Activated naive CD4-positive, alpha-beta T cell treated with anti-CD3 and anti-CD28 coated beads, Interleukin-2, amount 50 U/mL, for 16 hours (primary cell): ENCODE measurements around the gene TMTC3.

Experiments used
- DNase-seq: peaks from one replicate; pipeline ENCODE4 v3.0.0-alpha.2; 2020

The TMTC3 gene

GRCh38 chr12:88228720-88229119, 86.6 kb downstream of the TMTC3 start:
- no peak for DNase-seq

- no peak for DNase-seq
These were observed 88.2 kb downstream of the TMTC3 start for GRCh38 chr12:88230271-88230670.

DNA sequence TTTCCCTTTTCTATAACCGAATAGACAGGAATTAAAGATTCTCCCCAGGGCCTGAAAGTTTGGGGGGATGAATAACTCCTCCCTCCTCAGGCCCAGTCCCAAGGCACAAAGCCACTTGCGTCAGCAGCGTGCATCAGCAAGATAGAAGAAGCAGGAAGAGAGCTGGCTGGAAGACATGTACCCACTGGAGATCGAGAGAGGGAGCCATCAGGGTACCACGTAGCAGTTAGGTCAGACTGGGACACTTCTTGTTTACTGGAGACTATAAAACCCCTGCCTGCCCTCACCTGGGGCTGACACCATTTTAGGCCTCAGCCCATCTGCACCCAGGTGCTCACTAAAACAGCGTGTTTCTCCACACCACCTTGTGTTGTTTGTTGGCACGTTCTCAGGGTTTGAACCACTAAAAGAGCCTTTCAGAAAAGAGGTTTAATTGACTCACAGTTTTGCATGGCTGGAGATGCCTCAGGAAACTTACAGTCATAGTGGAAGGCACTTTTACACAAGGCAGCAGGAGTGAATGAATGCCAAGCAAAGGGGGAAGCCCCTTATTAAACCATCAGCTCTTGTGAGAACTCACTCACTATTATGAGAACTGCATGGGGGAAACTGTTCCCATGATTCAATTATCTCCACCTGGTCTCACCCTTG, 93.2 kb downstream of the TMTC3 start:
- DNase-seq, result no peak

DNA sequence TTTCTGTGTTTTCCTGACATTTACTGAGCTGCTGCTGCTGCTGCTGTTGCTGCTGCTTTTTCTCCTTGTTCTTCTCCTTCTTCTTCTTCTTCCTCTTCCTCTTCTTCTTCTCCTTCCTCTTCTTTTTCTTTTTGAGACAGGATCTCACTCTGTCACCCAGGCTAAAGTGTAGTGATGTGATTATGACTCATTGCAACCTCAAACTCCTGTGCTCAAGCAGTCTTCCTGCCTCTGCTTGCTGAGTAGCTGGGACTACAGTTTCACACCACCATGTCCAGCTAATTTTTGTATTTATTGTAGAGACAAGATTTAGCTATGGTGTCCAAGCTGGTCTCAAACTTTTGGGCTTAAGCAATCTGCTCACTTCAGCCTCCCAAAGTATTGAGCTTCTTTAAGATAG, 95.8 kb downstream of the TMTC3 start:
- no peak for DNase-seq

- DNase-seq, result no peak
These were observed 96.3 kb downstream of the TMTC3 start for GRCh38 chr12:88238406-88238805.

DNA sequence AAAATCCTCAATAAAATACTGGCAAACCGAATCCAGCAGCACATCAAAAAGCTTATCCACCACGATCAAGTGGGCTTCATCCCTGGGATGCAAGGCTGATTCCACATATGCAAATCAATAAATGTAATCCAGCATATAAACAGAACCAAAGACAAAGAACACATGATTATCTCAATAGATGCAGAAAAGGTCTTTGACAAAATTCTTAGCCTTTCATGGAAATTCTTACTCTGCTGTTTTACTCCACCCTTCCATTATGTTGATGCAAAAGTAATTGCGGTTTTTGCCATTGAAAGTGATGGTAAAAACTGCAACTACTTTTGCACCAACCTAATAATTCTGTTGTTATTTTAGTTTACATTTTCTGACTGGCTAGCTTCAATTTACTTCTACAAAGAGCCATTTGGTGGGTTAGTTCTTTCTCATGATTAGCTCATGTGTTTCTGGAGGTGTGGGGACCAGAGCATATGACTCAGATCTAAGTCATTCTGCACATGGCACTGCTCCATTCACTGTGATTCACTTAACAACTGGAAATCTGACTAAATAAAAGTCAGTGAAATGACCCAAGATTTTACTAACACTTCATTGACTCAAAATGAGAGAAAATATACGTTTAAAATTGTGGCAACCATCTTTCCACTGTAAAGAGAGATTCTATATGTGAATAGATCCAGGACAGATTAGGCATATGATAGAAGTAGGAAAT, 99.9 kb downstream of the TMTC3 start:
- no peak for DNase-seq

DNA sequence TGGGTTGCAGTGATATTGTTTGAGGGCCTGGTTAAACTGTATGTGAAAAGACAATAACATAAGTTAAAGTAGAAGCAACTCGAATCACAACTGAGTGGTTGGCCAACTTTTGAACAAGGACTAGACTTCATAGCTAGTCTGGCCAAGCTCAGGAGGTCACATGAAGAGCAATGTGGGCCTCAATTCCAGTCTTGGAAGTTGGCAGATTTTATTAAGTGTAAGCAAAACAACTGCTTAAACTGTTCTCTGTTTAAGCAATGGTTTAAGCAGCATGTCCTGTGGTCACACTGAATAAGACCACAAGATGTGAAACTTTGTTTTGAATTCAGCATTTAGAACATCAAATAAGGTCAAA, 100.4 kb downstream of the TMTC3 start:
- DNase-seq, result no peak

DNA sequence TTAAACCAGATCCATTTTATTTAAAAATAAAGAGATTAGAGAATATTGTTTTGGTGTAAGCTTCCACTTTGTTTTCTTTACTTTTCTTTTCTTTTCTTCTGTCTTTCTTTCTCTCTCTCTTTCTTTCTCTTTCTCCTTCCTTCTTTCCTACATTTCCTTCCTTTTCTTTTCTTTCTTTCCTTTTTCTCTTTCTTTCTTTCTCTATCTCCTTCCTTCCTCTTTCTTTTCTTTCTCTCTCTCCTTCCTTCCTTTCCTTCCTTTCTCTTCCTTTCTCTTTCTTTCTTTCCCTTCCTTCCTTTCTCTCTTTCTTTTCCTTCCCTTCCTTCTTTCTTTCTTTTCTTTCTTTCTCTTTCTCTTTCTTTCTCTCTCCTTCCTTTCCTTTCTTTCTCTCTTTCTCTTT, 100.8 kb downstream of the TMTC3 start:
- no peak for DNase-seq

DNA sequence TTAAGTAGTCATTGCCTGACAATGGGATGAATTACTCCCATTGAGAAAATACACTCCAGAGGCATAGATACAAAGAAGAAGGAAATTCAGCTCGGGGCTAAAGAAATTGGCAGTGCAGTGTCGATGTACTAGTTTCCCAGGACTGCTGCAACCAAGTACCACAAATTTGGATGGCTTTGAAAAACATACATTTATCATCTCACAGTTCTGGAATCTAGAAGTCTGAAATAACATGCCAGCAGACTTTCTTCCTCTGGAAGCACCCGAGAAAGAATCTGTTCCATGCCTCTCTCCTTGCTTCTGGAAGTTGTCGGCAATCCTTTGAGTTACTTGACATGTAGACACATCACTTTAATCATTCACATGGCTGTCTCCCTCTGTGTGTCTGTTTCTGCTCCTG, 101.9 kb downstream of the TMTC3 start:
- no peak for DNase-seq

GRCh38 chr12:88245905-88246304, 103.8 kb downstream of the TMTC3 start:
- no peak for DNase-seq

GRCh38 chr12:88247241-88247643, 105.1 kb downstream of the TMTC3 start:
- no peak for DNase-seq

DNA sequence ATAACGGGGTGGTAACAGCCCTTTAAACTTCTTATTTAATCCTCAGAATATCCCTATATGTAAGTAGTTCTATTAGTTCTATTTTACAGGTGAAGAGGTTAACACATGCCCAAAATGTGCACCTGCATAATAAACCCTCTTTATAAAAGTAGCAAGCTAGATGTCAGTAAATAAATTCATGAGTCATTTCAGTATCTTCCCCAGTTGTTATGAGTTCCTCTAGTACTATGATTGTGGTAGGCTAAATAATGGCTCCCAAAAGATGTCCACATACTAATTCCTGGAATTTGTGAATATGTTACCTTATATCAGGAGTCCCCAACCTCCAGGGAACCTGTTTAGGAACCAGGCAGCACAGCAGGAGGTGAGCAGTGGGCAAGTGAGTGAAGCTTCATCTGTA, 106.5 kb downstream of the TMTC3 start:
- DNase-seq, result no peak
